ENCODE measurements around the gene KRTAP4-12.
"Not testable (repeated sequence)": the region's sequence is repeated elsewhere in the genome, so short reads cannot be mapped to it uniquely, and the experiment has no call there.

The KRTAP4-12 gene

GRCh38 chr17:41103896-41104295, 20.1 kb downstream of the KRTAP4-12 start:
- DNase-seq (ENCODE audit: extremely low read depth, insufficient read length): no peak
- Histone ChIP-seq H3K27me3 (replicated peaks; ENCODE audit: control insufficient read depth, insufficient read depth, low read length) (no peaks in the 10 kb centered on the region; the same call in 1 of the 2 replicates), H3K36me3 (ENCODE audit: control insufficient read depth, insufficient read depth, low read length) (no peaks in the 10 kb centered on the region), H3K4me3 (replicated peaks; ENCODE audit: low read depth, low read length) (no peak overlapping the region)
- no peak for TF ChIP-seq CTCF (IDR thresholded peaks at IDR 0.05; ENCODE audit: insufficient read depth, low read length, poor library complexity, severe bottlenecking)

- Histone ChIP-seq H3K27me3 (replicated peaks; ENCODE audit: control insufficient read depth, insufficient read depth, low read length) (no peaks in the 10 kb centered on the region), H3K36me3 (ENCODE audit: control insufficient read depth, insufficient read depth, low read length) (no peaks in the 10 kb centered on the region), H3K4me3 (replicated peaks; ENCODE audit: low read depth, low read length) (no peak within 1 kb of the TSS)
- TF ChIP-seq CTCF (IDR thresholded peaks at IDR 0.05; ENCODE audit: insufficient read depth, low read length, poor library complexity, severe bottlenecking): no peak
- no peak for DNase-seq (ENCODE audit: extremely low read depth, insufficient read length)
Observed at GRCh38 chr17:41101586-41102259, 22.3 kb downstream of the KRTAP4-12 start, which contains the start of gene KRTAP4-16. TSS of gene KRTAP4-16 (minus strand) at chr17:41102209. CDS start at chr17:41102209, 0 bp downstream.

DNA sequence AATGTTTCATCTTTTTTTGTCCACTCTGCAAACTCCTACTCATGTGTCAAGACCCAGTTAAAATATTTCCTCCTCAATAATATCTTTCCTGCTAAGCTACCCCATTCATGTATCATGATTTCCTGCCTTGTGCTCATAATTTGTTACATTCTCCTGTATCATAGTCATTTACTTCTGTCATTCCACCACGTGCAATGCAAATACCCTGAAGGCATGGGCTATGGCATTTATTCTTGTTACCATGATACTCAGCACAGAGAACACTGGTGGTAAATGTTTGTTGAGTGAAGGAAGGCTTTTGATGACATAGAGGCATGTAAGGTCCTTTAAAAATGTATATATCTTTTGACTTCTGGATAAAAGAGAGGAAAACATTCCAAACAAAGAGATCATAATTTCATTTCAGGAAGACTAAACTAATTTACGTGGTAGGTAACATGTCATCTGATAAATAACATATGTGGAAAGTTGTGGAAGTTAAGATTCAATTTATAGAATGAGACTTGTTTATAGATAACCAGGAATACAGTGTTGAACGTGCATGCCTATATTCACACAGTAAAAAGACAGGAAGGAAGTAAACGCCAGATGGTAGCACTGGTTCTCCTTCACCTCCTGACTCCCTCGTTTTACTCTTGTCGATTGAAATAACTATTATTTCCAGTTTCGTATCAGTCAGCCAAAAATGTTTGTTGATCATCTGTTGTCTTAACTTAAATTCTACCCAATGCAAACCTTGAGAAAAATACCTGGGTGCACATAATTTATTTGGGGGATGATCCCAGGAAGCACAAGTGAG, 24.1 kb downstream of the KRTAP4-12 start:
- H3K27me3 ChIP-seq (replicated peaks; ENCODE audit: control insufficient read depth, insufficient read depth, low read length); H3K4me3 ChIP-seq (replicated peaks; ENCODE audit: low read depth, low read length); DNase-seq (ENCODE audit: extremely low read depth, insufficient read length); H3K36me3 ChIP-seq (ENCODE audit: control insufficient read depth, insufficient read depth, low read length): not testable (repeated sequence)

GRCh38 chr17:41098481-41098880, 25.5 kb downstream of the KRTAP4-12 start:
- no peak for TF ChIP-seq CTCF (IDR thresholded peaks at IDR 0.05; ENCODE audit: insufficient read depth, low read length, poor library complexity, severe bottlenecking)
- no peaks in the 10 kb centered on the region for H3K27me3 ChIP-seq (replicated peaks; ENCODE audit: control insufficient read depth, insufficient read depth, low read length)
- no peak overlapping the region for H3K4me3 ChIP-seq (replicated peaks; ENCODE audit: low read depth, low read length)
- H3K36me3 ChIP-seq (ENCODE audit: control insufficient read depth, insufficient read depth, low read length): no peaks in the 10 kb centered on the region
- DNase-seq (ENCODE audit: extremely low read depth, insufficient read length): no peak

DNA sequence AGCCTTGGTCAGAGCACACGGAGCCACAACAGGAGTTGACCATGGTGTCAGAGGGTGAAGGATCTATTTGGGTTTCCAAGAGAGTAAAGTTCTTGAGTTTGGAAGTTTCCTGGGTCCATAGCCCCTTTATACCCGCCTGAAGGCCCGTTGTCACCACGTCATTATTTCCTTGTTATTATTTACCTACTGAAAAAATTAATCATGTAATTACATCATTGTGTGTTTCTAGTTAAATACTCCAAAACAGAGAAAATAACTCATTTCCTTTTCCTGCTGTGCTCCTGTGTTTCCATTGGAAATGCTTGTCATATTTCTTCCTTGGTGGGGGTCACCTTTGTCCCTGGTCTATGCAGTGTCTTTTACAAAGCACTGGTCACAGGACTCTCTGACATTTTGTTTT, 25.9 kb downstream of the KRTAP4-12 start, which contains the start of gene KRTAP4-8:
Gene KRTAP4-8 (minus strand): TSS at position 101 of the 400 bp plus-strand sequence. CDS start 58 bp downstream, at position 43.
- H3K36me3 ChIP-seq (ENCODE audit: control insufficient read depth, insufficient read depth, low read length): no peaks in the 10 kb centered on the region
- TF ChIP-seq CTCF (IDR thresholded peaks at IDR 0.05; ENCODE audit: insufficient read depth, low read length, poor library complexity, severe bottlenecking): no peak
- DNase-seq (ENCODE audit: extremely low read depth, insufficient read length): no peak
- no peak within 1 kb of the TSS for H3K4me3 ChIP-seq (replicated peaks; ENCODE audit: low read depth, low read length)
- H3K27me3 ChIP-seq (replicated peaks; ENCODE audit: control insufficient read depth, insufficient read depth, low read length): no peaks in the 10 kb centered on the region

DNA sequence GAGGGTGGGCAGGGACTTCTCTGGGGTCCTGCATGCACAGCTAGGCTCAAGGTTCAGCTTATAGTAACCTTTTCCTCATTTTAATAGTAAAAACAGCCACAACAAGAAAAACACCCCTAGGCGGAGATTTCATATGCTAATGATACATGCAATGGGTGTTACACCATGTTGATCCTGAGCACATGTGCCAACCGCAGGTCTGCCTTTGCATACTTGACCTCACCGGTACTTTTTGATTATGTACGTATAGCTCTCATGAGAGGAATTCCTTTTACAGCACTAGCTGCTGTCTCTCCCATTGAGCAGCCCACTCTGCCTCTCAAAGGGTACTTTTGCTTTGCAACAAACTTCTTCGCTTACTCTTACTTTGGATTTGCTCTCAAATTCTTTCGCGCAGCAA, 27.9 kb downstream of the KRTAP4-12 start:
- no peaks in the 10 kb centered on the region for H3K27me3 ChIP-seq (replicated peaks; ENCODE audit: control insufficient read depth, insufficient read depth, low read length)
- no peak overlapping the region for H3K4me3 ChIP-seq (replicated peaks; ENCODE audit: low read depth, low read length)
- no peak for DNase-seq (ENCODE audit: extremely low read depth, insufficient read length)
- H3K36me3 ChIP-seq (ENCODE audit: control insufficient read depth, insufficient read depth, low read length): no peaks in the 10 kb centered on the region
- TF ChIP-seq CTCF (IDR thresholded peaks at IDR 0.05; ENCODE audit: insufficient read depth, low read length, poor library complexity, severe bottlenecking): no peak

DNA sequence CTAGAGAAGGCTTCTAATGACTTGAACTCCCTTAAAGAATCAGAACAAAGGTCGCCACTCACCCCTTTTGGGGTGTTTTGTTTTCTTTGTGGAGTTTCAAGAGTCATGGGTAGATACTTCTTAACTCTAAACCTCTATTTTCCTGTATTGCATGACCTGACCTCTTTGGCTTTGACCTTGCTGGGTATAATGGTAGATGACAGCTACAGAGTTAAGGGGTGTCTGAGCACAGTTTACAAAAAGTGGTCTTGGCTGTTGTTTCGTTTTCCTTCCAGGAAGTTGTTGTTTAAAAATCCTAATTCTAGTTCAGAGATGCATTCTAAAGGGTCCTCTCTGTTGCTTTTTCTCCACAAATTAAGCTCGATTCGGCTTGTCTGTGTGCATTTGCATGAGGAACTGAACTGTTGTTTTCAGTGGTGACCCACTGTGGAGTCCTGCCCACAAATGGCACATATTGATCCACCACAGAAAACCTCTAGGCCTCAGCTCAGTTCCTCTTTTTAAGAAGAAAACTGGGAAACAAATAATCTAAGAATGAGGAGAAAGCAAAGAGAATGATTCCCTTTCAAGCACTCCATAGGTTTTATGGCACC, 35.1 kb downstream of the KRTAP4-12 start:
- H3K36me3 ChIP-seq (ENCODE audit: control insufficient read depth, insufficient read depth, low read length); H3K27me3 ChIP-seq (replicated peaks; ENCODE audit: control insufficient read depth, insufficient read depth, low read length); H3K4me3 ChIP-seq (replicated peaks; ENCODE audit: low read depth, low read length); DNase-seq (ENCODE audit: extremely low read depth, insufficient read length): not testable (repeated sequence)

- not testable (repeated sequence) for DNase-seq (ENCODE audit: extremely low read depth, insufficient read length); H3K27me3 ChIP-seq (replicated peaks; ENCODE audit: control insufficient read depth, insufficient read depth, low read length); H3K4me3 ChIP-seq (replicated peaks; ENCODE audit: low read depth, low read length)
Observed at GRCh38 chr17:41084100-41084856, 39.7 kb downstream of the KRTAP4-12 start, which contains the start of gene KRTAP4-7. TSS of gene KRTAP4-7 (plus strand) at chr17:41084150. CDS start at chr17:41084207, 57 bp downstream.

More at GRCh38 chr17:41084100-41084856, 39.7 kb downstream of the KRTAP4-12 start, which contains the start of gene KRTAP4-7:
- not testable (repeated sequence) for H3K36me3 ChIP-seq (ENCODE audit: control insufficient read depth, insufficient read depth, low read length)
